NT2/D1 (cell line): ENCODE data around the gene AMN.

Source experiments
- YY1 ChIP-seq: IDR thresholded peaks from 2 replicates; pipeline ENCODE4 v1.6.1; 2011; ENCODE audit not compliant: insufficient read length, insufficient read depth
- ZNF274 ChIP-seq: IDR thresholded peaks from 2 replicates; pipeline ENCODE4 v1.6.1; 2011; ENCODE audit warnings: mild to moderate bottlenecking, low read depth, low read length

- TF ChIP-seq YY1 (no peak), ZNF274 (no peak)
These were observed 19.8 kb upstream of the AMN start for GRCh38 chr14:102902523-102903247.
